HepG2 (cell line): ENCODE measurements around the gene SAPCD1. TPM values are rescaled to one million over a fixed set of nuclear protein-coding genes. Genes with fewer than 3 reads are reported as not detected.

Source experiments
- CBX2 ChIP-seq, 2 experiments: fragments of 200-600 bp in 1 of 2; sonication (generic); formaldehyde crosslinking in 1 of 2; IDR thresholded peaks; 2 replicates each; pipeline versions ENCODE4 v1.7.0 to v1.8.1; 2018 to 2022; ENCODE audit warnings: low read depth in 2 of 2, low read length in 1 of 2, mild to moderate bottlenecking in 1 of 2, missing genetic modification reagents in 1 of 2
- CREM ChIP-seq, 2 experiments: sonication (generic) in 1 of 2; formaldehyde crosslinking in 1 of 2; IDR thresholded peaks; 2 replicates each; pipeline versions ENCODE4 v1.4.0 to v1.6.1; 2016 to 2020; ENCODE audit warnings: antibody characterized with exemption in 1 of 2, mild to moderate bottlenecking in 1 of 2, missing genetic modification reagents in 1 of 2
- DMTF1 ChIP-seq: sonication (generic); formaldehyde crosslinking; IDR thresholded peaks from 2 replicates; pipeline ENCODE4 v1.4.0; 2020; ENCODE audit warnings: mild to moderate bottlenecking, missing genetic modification reagents
- HNF4G ChIP-seq, 2 experiments: sonication (generic) in 1 of 2; formaldehyde crosslinking in 1 of 2; IDR thresholded peaks; 2 replicates each; pipeline versions ENCODE4 v1.4.0 to v1.6.1; 2011 to 2020; ENCODE audit warnings: borderline replicate concordance in 2 of 2, low read depth in 2 of 2, mild to moderate bottlenecking in 2 of 2, low read length in 1 of 2, missing genetic modification reagents in 1 of 2, moderate library complexity in 1 of 2
- RFX5 ChIP-seq: IDR thresholded peaks from 2 replicates; pipeline ENCODE4 v1.6.1; 2011; ENCODE audit warnings: low read depth, low read length, improper control_type of control experiment
- XBP1 ChIP-seq: sonication (generic); formaldehyde crosslinking; IDR thresholded peaks from 2 replicates; pipeline ENCODE4 v1.5.0; 2020; ENCODE audit warnings: missing genetic modification reagents
- ZBTB33 ChIP-seq: sonication (generic); formaldehyde crosslinking; IDR thresholded peaks from 2 replicates; pipeline ENCODE4 v1.4.0; 2020; ENCODE audit warnings: missing genetic modification reagents
- ZHX2 ChIP-seq, 2 experiments: sonication (generic) in 1 of 2; formaldehyde crosslinking in 1 of 2; IDR thresholded peaks; 2 replicates each; pipeline versions ENCODE4 v1.6.1 to v1.9.0; 2014 to 2022; ENCODE audit warnings: antibody characterized with exemption in 1 of 2, borderline replicate concordance in 1 of 2, inconsistent platforms in 1 of 2, low read depth in 1 of 2, missing genetic modification reagents in 1 of 2
- ZNF44 ChIP-seq: sonication (generic); formaldehyde crosslinking; IDR thresholded peaks from 2 replicates; pipeline ENCODE4 v1.5.1; 2020; ENCODE audit warnings: mild to moderate bottlenecking, missing genetic modification reagents
- ZNF558 ChIP-seq: sonication (generic); formaldehyde crosslinking; IDR thresholded peaks from 2 replicates; pipeline ENCODE4 v1.9.0; 2022; ENCODE audit warnings: mild to moderate bottlenecking, missing genetic modification reagents, borderline replicate concordance
- ZNF761 ChIP-seq: sonication (generic); formaldehyde crosslinking; conservative IDR thresholded peaks from 2 replicates; pipeline ENCODE4 v1.4.0; 2020; ENCODE audit warnings: mild to moderate bottlenecking, missing genetic modification reagents
- ZNF800 ChIP-seq: sonication (generic); formaldehyde crosslinking; IDR thresholded peaks from 2 replicates; pipeline ENCODE4 v1.4.0; 2020; ENCODE audit warnings: missing genetic modification reagents
- ZSCAN30 ChIP-seq: sonication (generic); formaldehyde crosslinking; IDR thresholded peaks from 2 replicates; pipeline ENCODE4 v1.5.0; 2020; ENCODE audit warnings: mild to moderate bottlenecking, missing genetic modification reagents
- polyA plus RNA-seq, 8 experiments: library from polyadenylated mRNA; depleted of rRNA in 3 of 8; stranded (reverse) in 7 of 8; unstranded in 1 of 8; fragments of >200 nt; fragmentation: Illumina TruSeq in 4 of 8; extraction: Trizol in 4 of 8; gene quantifications; 2 replicates each; pipeline versions ENCODE4 v1.2.1 to v1.2.3, GENCODE V29; 2011 to 2016; ENCODE audit warnings: low read depth in 4 of 8, missing spikeins in 1 of 8, mixed read lengths in 1 of 8; ENCODE audit not compliant: insufficient read depth in 1 of 8
- total RNA-seq, 5 experiments: library from RNA; depleted of rRNA; stranded (reverse); fragments of >200 nt; fragmentation: Illumina TruSeq; extraction: Trizol; gene quantifications; 2 replicates each; pipeline ENCODE4 v1.2.3, GENCODE V29; 2016; ENCODE audit warnings: low read depth in 1 of 5

SAPCD1 gene
- total and polyA plus RNA-seq, 2 of the 13 experiments (the other 11 are each of a cell fraction or from before 2014, with no cell fraction given) = 2.5 to 3.9 TPM

GRCh38 chr6:31737991-31738979 is 24.2 kb upstream of the SAPCD1 start (continued):
- TF ChIP-seq ZBTB33 (CRISPR knock-in tag) = no peak
- no peak for TF ChIP-seq DMTF1 (CRISPR knock-in tag)
- peak; percentile 34; the same call in 1 of the 2 replicates for TF ChIP-seq ZNF761
- no peak for TF ChIP-seq XBP1
- no peak; the same call in 1 of the 2 replicates for TF ChIP-seq ZNF800 (CRISPR knock-in tag)
- no peak for TF ChIP-seq RFX5
- no peak for TF ChIP-seq ZSCAN30 (CRISPR knock-in tag)
- peak; percentile 83; the same call in 1 of the 2 replicates for TF ChIP-seq ZNF558 (CRISPR knock-in tag)
- TF ChIP-seq CREM (IDR thresholded peaks at IDR 0.05) = peak; percentile 68
- TF ChIP-seq CREM (CRISPR knock-in tag; IDR thresholded peaks at IDR 0.05) = no peak
- TF ChIP-seq CBX2 (IDR thresholded peaks at IDR 0.05; ENCODE audit: low read depth, low read length) = no peak
- TF ChIP-seq CBX2 (CRISPR knock-in tag; IDR thresholded peaks at IDR 0.05; ENCODE audit: low read depth) = no peak
- TF ChIP-seq HNF4G (IDR thresholded peaks at IDR 0.05; ENCODE audit: borderline replicate concordance, low read depth, low read length) = peak; percentile 18; the same call in 1 of the 2 replicates
- TF ChIP-seq HNF4G (CRISPR knock-in tag; IDR thresholded peaks at IDR 0.05; ENCODE audit: borderline replicate concordance, low read depth) = no peak; the same call in 1 of the 2 replicates
- no peak for TF ChIP-seq ZNF44 (CRISPR knock-in tag)
- TF ChIP-seq ZHX2 (IDR thresholded peaks at IDR 0.05; ENCODE audit: low read depth) = peak; percentile 11; the same call in 1 of the 2 replicates
- TF ChIP-seq ZHX2 (CRISPR knock-in tag; IDR thresholded peaks at IDR 0.05; ENCODE audit: borderline replicate concordance) = no peak
